Muscle of back (tissue), 11 donors: ENCODE results near the gene HOXC10. TPM values are rescaled to one million over a fixed set of nuclear protein-coding genes. Genes with fewer than 3 reads are reported as not detected.
A peak's percentile ranks its signal among the peaks of the same experiment; 100 is the strongest.

Source experiments
- DNase-seq, 3 donors: peaks; one replicate each; pipeline versions ENCODE4 v3.0.0 to v3.0.0-alpha.2; 2013
- polyA plus RNA-seq, 10 donors: library from polyadenylated mRNA; unstranded; fragments of 120-200 nt; gene quantifications; one replicate each; pipeline ENCODE4 v1.2.1, GENCODE V29; 2013; ENCODE audit not compliant: insufficient read length in 10 of 10

The HOXC10 gene
- polyA plus RNA-seq, 10 donors = 0.33 to 55.3 (median 28.8) TPM; not detected in 2

- peak in 1 of 3 donors; percentile 91 for DNase-seq
These were observed 4.5 kb downstream of the HOXC10 start for GRCh38 chr12:53989227-53990113.

GRCh38 chr12:53990311-53991076, 5.5 kb downstream of the HOXC10 start:
- DNase-seq = peak in 1 of 3 donors; percentile 74

GRCh38 chr12:53991077-53991460, 6.1 kb downstream of the HOXC10 start:
- DNase-seq = peak in 1 of 3 donors; percentile 85

- peak in 1 of 3 donors; percentile 59 for DNase-seq
These were observed 7.5 kb downstream of the HOXC10 start for GRCh38 chr12:53992377-53992889.

- DNase-seq = peak in 1 of 3 donors; percentile 76
These were observed 8.4 kb downstream of the HOXC10 start for GRCh38 chr12:53993162-53994008.

GRCh38 chr12:53994009-53994263, 9.0 kb downstream of the HOXC10 start:
- peak in 1 of 3 donors; percentile 82 for DNase-seq

GRCh38 chr12:53994264-53995001, 9.5 kb downstream of the HOXC10 start:
- peak in 1 of 3 donors; percentile 84 for DNase-seq

GRCh38 chr12:53995002-53995377, 10.0 kb downstream of the HOXC10 start:
- no peak for DNase-seq

- peak in 1 of 3 donors; percentile 93 for DNase-seq
These were observed 10.7 kb downstream of the HOXC10 start for GRCh38 chr12:53995378-53996239.

GRCh38 chr12:53996240-53997203, 11.6 kb downstream of the HOXC10 start:
- peak in 1 of 3 donors; percentile 77 for DNase-seq

GRCh38 chr12:53997204-53998109, 12.5 kb downstream of the HOXC10 start:
- DNase-seq = peak in 1 of 3 donors; percentile 83

GRCh38 chr12:53998110-53998899, 13.4 kb downstream of the HOXC10 start:
- DNase-seq = peak in 1 of 3 donors; percentile 86

GRCh38 chr12:53998900-53999236, 13.9 kb downstream of the HOXC10 start:
- no peak for DNase-seq

GRCh38 chr12:53999559-54000115, 14.7 kb downstream of the HOXC10 start:
- DNase-seq = peak in 2 of 3 donors; percentile 83 to 96

GRCh38 chr12:54000116-54001114, 15.5 kb downstream of the HOXC10 start, which contains the start of gene HOXC9:
Gene HOXC9 (plus strand): TSS chr12:54000161. CDS start chr12:54000189, 28 bp downstream.
- DNase-seq = no peak
